Measurements from ENCODE around the gene LAD1. TPM values are rescaled to one million over a fixed set of nuclear protein-coding genes. Genes with fewer than 3 reads are reported as not detected.

LAD1 gene
- total and polyA plus RNA-seq, 8 donors, result 28.7 to 62.5 (median 44.3) TPM

DNA sequence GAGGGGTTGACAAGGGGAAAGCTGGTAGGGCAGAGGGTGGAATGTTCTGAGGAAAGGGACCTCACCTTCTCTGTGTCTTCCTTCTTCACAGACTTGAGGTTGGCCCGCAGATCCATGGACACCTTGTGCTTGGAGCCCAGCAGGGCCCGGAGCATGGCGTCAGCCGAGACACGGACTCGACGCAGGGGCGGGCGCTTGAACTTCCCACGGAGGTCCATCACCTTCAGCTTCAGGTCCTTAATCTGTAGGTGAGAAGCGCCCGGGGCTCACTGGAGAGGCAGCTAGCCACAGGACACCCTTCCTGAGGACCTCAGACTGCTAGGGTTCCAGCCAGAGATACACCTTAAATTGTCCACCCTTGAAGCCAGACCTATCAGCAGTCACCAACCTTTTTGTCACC is 12.2 kb upstream of the LAD1 start:
- Histone ChIP-seq H3K4me1 (no peaks in the 10 kb centered on the region), H3K27me3 (no peaks in the 10 kb centered on the region), H3K9me3 (no peaks in the 10 kb centered on the region), H3K4me3 (no peak overlapping the region), H3K36me3 (no peaks in the 10 kb centered on the region), H3K27ac (no peak overlapping the region)
- FAIRE-seq (no peak), ATAC-seq (no peak), DNase-seq (no peak)
- intact Hi-C loops (cut with DNase I), result no loop called here
- 93 to 95% methylated on average over 12 of the region's 12 CpGs for WGBS, 2 donors
- no peak for TF ChIP-seq CTCF (IDR thresholded peaks at IDR 0.05)

GRCh38 chr1:201409440-201409839 is 10.3 kb upstream of the LAD1 start:
- intact Hi-C loops (cut with DNase I), result no loop called here
- no peaks in the 10 kb centered on the region for H3K36me3 ChIP-seq
- 75 to 84% methylated on average over 8 of the region's 8 CpGs for WGBS, 2 donors
- no peak overlapping the region for H3K4me3 ChIP-seq
- no peak overlapping the region for H3K27ac ChIP-seq
- no peaks in the 10 kb centered on the region for H3K9me3 ChIP-seq
- no peak for TF ChIP-seq CTCF (IDR thresholded peaks at IDR 0.05)
- ATAC-seq (no peak), FAIRE-seq (no peak), DNase-seq (no peak)
- no peaks in the 10 kb centered on the region for H3K27me3 ChIP-seq
- H3K4me1 ChIP-seq, result peaks cover 0 to 17% (median 0%) of the 10 kb centered on the region in 3 donors

- intact Hi-C loops (cut with DNase I), result no loop called here
- H3K27me3 ChIP-seq, result no peaks in the 10 kb centered on the region
- 65 to 81% methylated on average over 3 of the region's 3 CpGs for WGBS, 2 donors
- H3K36me3 ChIP-seq, result no peaks in the 10 kb centered on the region
- FAIRE-seq (no peak), ATAC-seq (no peak), DNase-seq (no peak)
- no peak overlapping the region for H3K4me3 ChIP-seq
- no peak for TF ChIP-seq CTCF (IDR thresholded peaks at IDR 0.05)
- no peak overlapping the region for H3K27ac ChIP-seq
- peaks cover 0 to 17% (median 0%) of the 10 kb centered on the region in 3 donors for H3K4me1 ChIP-seq
- no peaks in the 10 kb centered on the region for H3K9me3 ChIP-seq
These were observed 9.7 kb upstream of the LAD1 start for GRCh38 chr1:201408834-201409200.

GRCh38 chr1:201408176-201408833 is 9.2 kb upstream of the LAD1 start:
- H3K27me3 ChIP-seq, result no peaks in the 10 kb centered on the region
- no peaks in the 10 kb centered on the region for H3K36me3 ChIP-seq
- DNase-seq, result peak; percentile 73 to 98 (median 88)
- H3K27ac ChIP-seq, result no peak overlapping the region
- intact Hi-C loops (cut with DNase I), result no loop called here
- 26 to 34% methylated on average over 11 of the region's 11 CpGs for WGBS, 2 donors
- no peaks in the 10 kb centered on the region for H3K9me3 ChIP-seq
- no peak overlapping the region for H3K4me3 ChIP-seq
- FAIRE-seq, result no peak
- H3K4me1 ChIP-seq, result peaks cover 0 to 17% (median 0%) of the 10 kb centered on the region in 3 donors
- peak; percentile 71 to 89 (median 84) for ATAC-seq
- TF ChIP-seq CTCF (IDR thresholded peaks at IDR 0.05), result peak; percentile 90 to 95 (median 94)

DNA sequence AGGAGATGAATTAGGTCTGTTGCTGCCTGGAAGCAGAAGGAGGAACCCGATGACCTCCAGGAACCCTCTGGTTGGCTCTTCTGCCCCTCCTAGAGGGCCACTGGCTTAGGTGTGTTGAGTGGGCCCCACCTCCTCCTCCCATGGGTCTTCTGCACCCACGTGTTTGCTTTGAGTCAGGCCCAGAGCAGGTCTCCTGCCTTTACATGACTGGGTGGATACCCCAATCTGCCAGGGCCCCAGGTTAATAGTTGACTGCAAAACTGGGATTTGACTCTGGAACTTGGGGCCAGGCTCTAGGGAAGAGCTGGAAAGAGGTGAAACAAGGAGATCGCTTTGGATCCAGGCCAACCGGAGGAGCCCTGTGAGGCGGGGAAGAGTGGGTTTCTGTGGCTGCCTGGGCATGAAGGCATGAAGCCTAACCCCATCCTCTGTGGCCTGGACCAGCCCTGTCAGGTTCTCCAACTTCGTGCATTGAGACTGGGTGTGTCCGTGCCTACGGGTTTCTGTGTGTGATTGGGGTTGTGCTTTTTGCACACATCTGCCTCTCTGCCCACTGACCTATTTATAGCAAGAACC is 7.8 kb upstream of the LAD1 start:
- WGBS, 2 donors, result 82 to 89% methylated on average over 8 of the region's 8 CpGs
- Histone ChIP-seq H3K4me3 (no peak overlapping the region), H3K4me1 (peaks cover 0 to 17% (median 0%) of the 10 kb centered on the region in 3 donors), H3K36me3 (no peaks in the 10 kb centered on the region), H3K27ac (no peak overlapping the region), H3K27me3 (no peaks in the 10 kb centered on the region), H3K9me3 (no peaks in the 10 kb centered on the region)
- DNase-seq (no peak), FAIRE-seq (no peak), ATAC-seq (no peak)
- TF ChIP-seq CTCF (IDR thresholded peaks at IDR 0.05), result no peak
- intact Hi-C loops (cut with DNase I), result no loop called here

Measured in pancreas (tissue), 10 donors.